HepG2 (cell line): Measurements from ENCODE around the gene TAMM41. TPM values are rescaled to one million over a fixed set of nuclear protein-coding genes. Genes with fewer than 3 reads are reported as not detected.

Experiments
- ATAC-seq: fragments of 200-7000 bp; cut with Tn5 transposase; 3 replicates; pipeline ENCODE4 v1.9.1; 2020; ENCODE audit warnings: mild to moderate bottlenecking, moderate library complexity
- BruUV-seq: library from RNA; stranded (reverse); fragments of 400-500 nt; replicated peaks from 2 replicates; lab custom pipeline; 2021; lab: Mats Ljungman, UMichigan
- CTCF ChIA-PET: fragments of 300-600 bp; formaldehyde crosslinking; extraction: SDS; loops from one replicate; lab custom pipeline; 2021; ENCODE audit warnings: low total read pairs, inconsistent platforms, low intra/inter-chr PET ratio; lab: Yijun Ruan, JAX
- POLR2A ChIA-PET: fragments of 350-600 bp; sonication (Branson Sonifier 250); formaldehyde crosslinking; loops from one replicate; lab custom pipeline; 2020; ENCODE audit warnings: antibody characterized with exemption, inconsistent platforms; lab: Yijun Ruan, JAX
- DNase-seq: peaks from one replicate; pipeline ENCODE4 v3.0.0-alpha.2; 2015; ENCODE audit warnings: low spot score
- FAIRE-seq: peaks from 3 replicates; lab custom pipeline; 2011; peaks lifted over from hg19 to GRCh38; lab: Jason Lieb, UNC
- H2AFZ ChIP-seq: one replicate; pipeline ENCODE4 v1.6.1; 2011; ENCODE audit warnings: low read length, inconsistent platforms
- H3K27ac ChIP-seq: fragments of 300-600 bp; 3 replicates; pipeline ENCODE4 v1.8.0; 2011; ENCODE audit warnings: mixed run types, mild to moderate bottlenecking, mixed read lengths, low read length, inconsistent platforms; ENCODE audit not compliant: insufficient read depth; ENCODE audit errors: extremely low read length
- H3K27me3 ChIP-seq, 2 experiments: fragments of 200-600 bp in 1 of 2; 2 replicates in 1 of 2; 3 replicates in 1 of 2; pipeline versions ENCODE4 v1.6.0 to v1.8.0; 2011; ENCODE audit warnings: low read length in 2 of 2, mild to moderate bottlenecking in 2 of 2, moderate library complexity in 2 of 2, inconsistent platforms in 1 of 2; ENCODE audit not compliant: insufficient read depth in 2 of 2, control insufficient read depth in 1 of 2
- H3K36me3 ChIP-seq, 2 experiments: fragments of 200-600 bp in 1 of 2; replicated peaks in 1 of 2; 2 replicates in 1 of 2; 3 replicates in 1 of 2; pipeline versions ENCODE4 v1.5.1 to v1.8.0; 2011; ENCODE audit warnings: low read length in 2 of 2, inconsistent platforms in 1 of 2; ENCODE audit not compliant: insufficient read depth in 2 of 2, control insufficient read depth in 1 of 2
- H3K4me1 ChIP-seq: 2 replicates; pipeline ENCODE4 v1.5.1; 2012; ENCODE audit warnings: low read length, inconsistent platforms; ENCODE audit not compliant: insufficient read depth
- H3K4me2 ChIP-seq: 2 replicates; pipeline ENCODE4 v1.6.0; 2011; ENCODE audit warnings: low read depth, low read length, inconsistent platforms
- H3K4me3 ChIP-seq, 3 experiments: fragments of 200-600 bp in 1 of 3; sonication (generic), shearing (Covaris generic) in 1 of 3; replicated peaks in 1 of 3; 2 replicates each; pipeline ENCODE4 v1.5.1; 2011 to 2016; ENCODE audit warnings: low read length in 3 of 3, inconsistent platforms in 2 of 3, low read depth in 2 of 3, mild to moderate bottlenecking in 2 of 3, control low read depth in 1 of 3, mixed read lengths in 1 of 3; ENCODE audit not compliant: insufficient read depth in 1 of 3
- H3K79me2 ChIP-seq: one replicate; pipeline ENCODE4 v1.6.1; 2011; ENCODE audit warnings: low read length, inconsistent platforms; ENCODE audit not compliant: insufficient read depth
- H3K9ac ChIP-seq: 2 replicates; pipeline ENCODE4 v1.6.0; 2011; ENCODE audit warnings: mild to moderate bottlenecking, low read depth, low read length, inconsistent platforms; ENCODE audit not compliant: insufficient read depth
- H3K9me3 ChIP-seq: 2 replicates; pipeline ENCODE4 v1.5.1; 2012; ENCODE audit warnings: mild to moderate bottlenecking, low read length
- H4K20me1 ChIP-seq: 2 replicates; pipeline ENCODE4 v1.6.0; 2011; ENCODE audit warnings: inconsistent platforms, mild to moderate bottlenecking, low read length, moderate library complexity; ENCODE audit not compliant: insufficient read depth
- BHLHE40 ChIP-seq: IDR thresholded peaks from 2 replicates; pipeline ENCODE4 v1.6.1; 2011; ENCODE audit warnings: low read length, improper control_type of control experiment
- CBX1 ChIP-seq: IDR thresholded peaks from one replicate; pipeline ENCODE4 v1.6.1; 2016; ENCODE audit warnings: antibody characterized with exemption, low read depth
- CCAR2 ChIP-seq: fragments of 200-400 bp; formaldehyde crosslinking; optimal IDR thresholded peaks from 2 replicates; pipeline ENCODE3; 2018; ENCODE audit warnings: low read depth, mild to moderate bottlenecking, low read length, moderate library complexity
- FUBP1 ChIP-seq: sonication (generic); formaldehyde crosslinking; IDR thresholded peaks from 2 replicates; pipeline ENCODE4 v1.5.1; 2020; ENCODE audit warnings: missing genetic modification reagents, mild to moderate bottlenecking, borderline replicate concordance
- HNRNPUL1 ChIP-seq: fragments of 200-400 bp; formaldehyde crosslinking; IDR thresholded peaks from 2 replicates; pipeline ENCODE4 v1.6.1; 2017; ENCODE audit warnings: low read depth, mild to moderate bottlenecking, low read length, moderate library complexity
- IRF9 ChIP-seq: sonication (generic); formaldehyde crosslinking; IDR thresholded peaks from 2 replicates; pipeline ENCODE4 v1.8.0; 2022; ENCODE audit warnings: missing genetic modification reagents, mild to moderate bottlenecking, borderline replicate concordance
- MED13 ChIP-seq: sonication (generic); formaldehyde crosslinking; IDR thresholded peaks from 2 replicates; pipeline ENCODE4 v1.5.0; 2020; ENCODE audit warnings: missing genetic modification reagents
- NCOA2 ChIP-seq: sonication (generic); formaldehyde crosslinking; IDR thresholded peaks from 2 replicates; pipeline ENCODE4 v1.8.0; 2022; ENCODE audit warnings: inconsistent platforms
- NFYB ChIP-seq: sonication (generic); formaldehyde crosslinking; IDR thresholded peaks from 2 replicates; pipeline ENCODE4 v1.4.0; 2020; ENCODE audit warnings: missing genetic modification reagents
- RFX5 ChIP-seq: IDR thresholded peaks from 2 replicates; pipeline ENCODE4 v1.6.1; 2011; ENCODE audit warnings: low read depth, low read length, improper control_type of control experiment
- SIX4 ChIP-seq: sonication (generic); formaldehyde crosslinking; IDR thresholded peaks from 2 replicates; pipeline ENCODE4 v1.4.0; 2020; ENCODE audit warnings: missing genetic modification reagents
- YEATS2 ChIP-seq: sonication (generic); formaldehyde crosslinking; IDR thresholded peaks from 2 replicates; pipeline ENCODE4 v1.4.0; 2020; ENCODE audit warnings: missing genetic modification reagents, borderline replicate concordance
- ZNF280B ChIP-seq: sonication (generic); formaldehyde crosslinking; IDR thresholded peaks from 2 replicates; pipeline ENCODE4 v1.5.0; 2020; ENCODE audit warnings: missing genetic modification reagents, mild to moderate bottlenecking, borderline replicate concordance
- ZNF557 ChIP-seq: sonication (generic); formaldehyde crosslinking; IDR thresholded peaks from 2 replicates; pipeline ENCODE4 v1.4.0; 2020; ENCODE audit warnings: missing genetic modification reagents
- ZNF784 ChIP-seq: sonication (generic); formaldehyde crosslinking; IDR thresholded peaks from 2 replicates; pipeline ENCODE4 v1.5.1; 2020; ENCODE audit warnings: missing genetic modification reagents, mild to moderate bottlenecking, borderline replicate concordance
- ZNF878 ChIP-seq: sonication (generic); formaldehyde crosslinking; IDR thresholded peaks from 2 replicates; pipeline ENCODE4 v1.8.1; 2023; ENCODE audit warnings: mild to moderate bottlenecking, missing genetic modification reagents, moderate library complexity
- ZSCAN5A ChIP-seq: sonication (generic); formaldehyde crosslinking; IDR thresholded peaks from 2 replicates; pipeline ENCODE4 v1.8.0; 2022; ENCODE audit warnings: mild to moderate bottlenecking, missing genetic modification reagents, borderline replicate concordance
- WGBS: methylation state at CpG from one replicate; pipeline ENCODE4 v1.1.6; 2017; ENCODE audit warnings: low lambda C conversion rate; 5-methylcytosine and 5-hydroxymethylcytosine counted together
- in situ Hi-C: cut with HindIII; loops from 2 replicates; pipeline ENCODE4 v1.10.0; 2017; ENCODE audit warnings: low pct_unique_long_range_greater_than_20kb; ENCODE audit not compliant: extremely low pct_ligation_motif_present
- intact Hi-C: fragments of 100-400 bp; cut with micrococcal nuclease; formaldehyde crosslinking; loops from one replicate; pipeline ENCODE4 v1.10.0; 2022; ENCODE audit not compliant: unreplicated experiment
- polyA plus RNA-seq, 8 experiments: library from polyadenylated mRNA; depleted of rRNA in 3 of 8; stranded (reverse) in 7 of 8; unstranded in 1 of 8; fragments of >200 nt; fragmentation: Illumina TruSeq in 4 of 8; extraction: Trizol in 4 of 8; gene quantifications; 2 replicates each; pipeline versions ENCODE4 v1.2.1 to v1.2.3, GENCODE V29; 2011 to 2016; ENCODE audit warnings: low read depth in 4 of 8, missing spikeins in 1 of 8, mixed read lengths in 1 of 8; ENCODE audit not compliant: insufficient read depth in 1 of 8
- total RNA-seq, 5 experiments: library from RNA; depleted of rRNA; stranded (reverse); fragments of >200 nt; fragmentation: Illumina TruSeq; extraction: Trizol; gene quantifications; 2 replicates each; pipeline ENCODE4 v1.2.3, GENCODE V29; 2016; ENCODE audit warnings: low read depth in 1 of 5

Gene TAMM41
- total and polyA plus RNA-seq, 2 of the 13 experiments (the other 11 are each of a cell fraction or from before 2014, with no cell fraction given): 9.9 to 12.2 TPM

GRCh38 chr3:11789412-11789811 lies 57.3 kb downstream of the TAMM41 start:
- ChIA-PET CTCF (no interaction called here), POLR2A (no interaction called here)
- H3K36me3 ChIP-seq: peaks cover 6 to 52% of the 10 kb centered on the region in 2 experiments
- no peaks in the 10 kb centered on the region for H4K20me1 ChIP-seq
- H3K79me2 ChIP-seq: no peaks in the 10 kb centered on the region
- no peak overlapping the region for H3K4me2 ChIP-seq
- no CpG with 5 or more reads among the region's 1 CpG for WGBS
- TF ChIP-seq ZNF557 (CRISPR knock-in tag) (no peak), SIX4 (CRISPR knock-in tag) (no peak), ZNF878 (no peak), ZNF784 (no peak), HNRNPUL1 (no peak), BHLHE40 (no peak), MED13 (CRISPR knock-in tag) (no peak), NFYB (CRISPR knock-in tag) (no peak), CBX1 (no peak), ZNF280B (CRISPR knock-in tag) (no peak), RFX5 (no peak), CCAR2 (no peak), IRF9 (CRISPR knock-in tag) (no peak), FUBP1 (CRISPR knock-in tag) (no peak), ZSCAN5A (CRISPR knock-in tag) (no peak), YEATS2 (CRISPR knock-in tag) (no peak), NCOA2 (CRISPR knock-in tag) (no peak)
- H3K4me1 ChIP-seq: peaks cover 6% of the 10 kb centered on the region
- H3K27ac ChIP-seq: no peak overlapping the region
- H3K9me3 ChIP-seq: no peaks in the 10 kb centered on the region
- no peak overlapping the region for H2AFZ ChIP-seq
- H3K27me3 ChIP-seq: no peaks in the 10 kb centered on the region
- FAIRE-seq (no peak), DNase-seq (no peak), ATAC-seq (no peak)
- H3K4me3 ChIP-seq: no peak overlapping the region
- H3K9ac ChIP-seq: no peak overlapping the region
- in situ Hi-C loops (no loop called here), intact Hi-C loops (no loop called here)
- BruUV-seq: no TSS peak
